Fibroblast of skin of scalp (primary cell): Measurements from ENCODE around the gene KLF9.
"Not testable (repeated sequence)": the region's sequence is repeated elsewhere in the genome, so short reads cannot be mapped to it uniquely, and the experiment has no call there.

Experiments used
- DNase-seq: peaks from one replicate; pipeline ENCODE4 v3.0.0-alpha.2; 2013

KLF9 gene

GRCh38 chr9:70403618-70404025 lies 10.8 kb downstream of the KLF9 start:
- no peak for DNase-seq

- DNase-seq = no peak
Observed at GRCh38 chr9:70403166-70403565, 11.3 kb downstream of the KLF9 start.

- DNase-seq = no peak
Observed at GRCh38 chr9:70402213-70402612, 12.2 kb downstream of the KLF9 start.

- DNase-seq = not testable (repeated sequence)
Observed at GRCh38 chr9:70401241-70401640, 13.2 kb downstream of the KLF9 start.

- DNase-seq = no peak
Observed at GRCh38 chr9:70400107-70400892, 14.2 kb downstream of the KLF9 start.

- DNase-seq = no peak
Observed at GRCh38 chr9:70399141-70399540, 15.3 kb downstream of the KLF9 start.

GRCh38 chr9:70398145-70398556 lies 16.3 kb downstream of the KLF9 start:
- DNase-seq = no peak

GRCh38 chr9:70395652-70396051 lies 18.8 kb downstream of the KLF9 start:
- no peak for DNase-seq

GRCh38 chr9:70392850-70393249 lies 21.6 kb downstream of the KLF9 start:
- no peak for DNase-seq

- DNase-seq = no peak
Observed at GRCh38 chr9:70392189-70392588, 22.3 kb downstream of the KLF9 start.

- peak; percentile 12 for DNase-seq
Observed at GRCh38 chr9:70390933-70391341, 23.5 kb downstream of the KLF9 start.

GRCh38 chr9:70389621-70390266 lies 24.7 kb downstream of the KLF9 start:
- DNase-seq = peak; percentile 31

GRCh38 chr9:70389188-70389587 lies 25.3 kb downstream of the KLF9 start:
- DNase-seq = no peak

GRCh38 chr9:70387663-70388062 lies 26.8 kb downstream of the KLF9 start:
- DNase-seq = no peak

- DNase-seq = no peak
Observed at GRCh38 chr9:70385426-70385825, 29.0 kb downstream of the KLF9 start.

GRCh38 chr9:70382709-70383605 lies 31.5 kb downstream of the KLF9 start:
- DNase-seq = no peak

- no peak for DNase-seq
Observed at GRCh38 chr9:70382046-70382708, 32.3 kb downstream of the KLF9 start.

GRCh38 chr9:70374962-70375618 lies 39.4 kb downstream of the KLF9 start:
- no peak for DNase-seq

- DNase-seq = no peak
Observed at GRCh38 chr9:70367305-70367930, 47.0 kb downstream of the KLF9 start.

GRCh38 chr9:70363760-70364159 lies 50.7 kb downstream of the KLF9 start:
- no peak for DNase-seq

GRCh38 chr9:70362952-70363351 lies 51.5 kb downstream of the KLF9 start:
- DNase-seq = no peak

- no peak for DNase-seq
Observed at GRCh38 chr9:70355801-70356200, 58.7 kb downstream of the KLF9 start.
